ENCODE data around the gene SORL1-AS1.
"Not testable (repeated sequence)": the region's sequence is repeated elsewhere in the genome, so short reads cannot be mapped to it uniquely, and the experiment has no call there.

The SORL1-AS1 gene

GRCh38 chr11:121412000-121412587 is 40.7 kb downstream of the SORL1-AS1 start:
- Histone ChIP-seq H3K4me3 (ENCODE audit: insufficient read depth, low read length) (no peak overlapping the region), H3K9me3 (ENCODE audit: low read depth, low read length) (no peaks in the 10 kb centered on the region), H2AFZ (ENCODE audit: low read length) (no peak overlapping the region), H3K4me2 (ENCODE audit: insufficient read depth, low read length) (no peak overlapping the region), H3K79me2 (ENCODE audit: insufficient read depth, low read length) (no peaks in the 10 kb centered on the region), H3K4me1 (ENCODE audit: insufficient read depth, low read length) (peaks cover 4% of the 10 kb centered on the region), H4K20me1 (ENCODE audit: insufficient read depth, low read length) (no peaks in the 10 kb centered on the region), H3K27ac (ENCODE audit: low read depth, low read length) (no peak overlapping the region), H3K36me3 (ENCODE audit: insufficient read depth, low read length) (no peaks in the 10 kb centered on the region), H3K27me3 (ENCODE audit: insufficient read depth, low read length) (peaks cover 8% of the 10 kb centered on the region)
- no peak for TF ChIP-seq CTCF (IDR thresholded peaks at IDR 0.05; ENCODE audit: extremely low read depth, low read depth, low read length)
- no peak for DNase-seq (ENCODE audit: insufficient read length, low spot score, missing footprints)

GRCh38 chr11:121411330-121411729 is 41.4 kb downstream of the SORL1-AS1 start:
- H3K27ac ChIP-seq (ENCODE audit: low read depth, low read length); H4K20me1 ChIP-seq (ENCODE audit: insufficient read depth, low read length): not testable (repeated sequence)

GRCh38 chr11:121410041-121410440 is 42.7 kb downstream of the SORL1-AS1 start:
- H3K4me2 ChIP-seq (ENCODE audit: insufficient read depth, low read length); H3K4me3 ChIP-seq (ENCODE audit: insufficient read depth, low read length); H3K27ac ChIP-seq (ENCODE audit: low read depth, low read length); H3K27me3 ChIP-seq (ENCODE audit: insufficient read depth, low read length); H3K9me3 ChIP-seq (ENCODE audit: low read depth, low read length); H3K36me3 ChIP-seq (ENCODE audit: insufficient read depth, low read length); H3K79me2 ChIP-seq (ENCODE audit: insufficient read depth, low read length); DNase-seq (ENCODE audit: insufficient read length, low spot score, missing footprints); H4K20me1 ChIP-seq (ENCODE audit: insufficient read depth, low read length); H3K4me1 ChIP-seq (ENCODE audit: insufficient read depth, low read length); H2AFZ ChIP-seq (ENCODE audit: low read length): not testable (repeated sequence)

More at GRCh38 chr11:121411330-121411729, 41.4 kb downstream of the SORL1-AS1 start:
- DNase-seq (ENCODE audit: insufficient read length, low spot score, missing footprints); H3K9me3 ChIP-seq (ENCODE audit: low read depth, low read length); H2AFZ ChIP-seq (ENCODE audit: low read length); H3K4me2 ChIP-seq (ENCODE audit: insufficient read depth, low read length); H3K4me1 ChIP-seq (ENCODE audit: insufficient read depth, low read length); H3K36me3 ChIP-seq (ENCODE audit: insufficient read depth, low read length); H3K27me3 ChIP-seq (ENCODE audit: insufficient read depth, low read length); H3K79me2 ChIP-seq (ENCODE audit: insufficient read depth, low read length); H3K4me3 ChIP-seq (ENCODE audit: insufficient read depth, low read length): not testable (repeated sequence)

GRCh38 chr11:121408830-121409229 is 43.9 kb downstream of the SORL1-AS1 start:
- Histone ChIP-seq H4K20me1 (ENCODE audit: insufficient read depth, low read length) (no peaks in the 10 kb centered on the region), H3K79me2 (ENCODE audit: insufficient read depth, low read length) (no peaks in the 10 kb centered on the region), H3K9me3 (ENCODE audit: low read depth, low read length) (no peaks in the 10 kb centered on the region), H3K4me1 (ENCODE audit: insufficient read depth, low read length) (no peaks in the 10 kb centered on the region), H3K27ac (ENCODE audit: low read depth, low read length) (no peak overlapping the region), H2AFZ (ENCODE audit: low read length) (no peak overlapping the region), H3K36me3 (ENCODE audit: insufficient read depth, low read length) (no peaks in the 10 kb centered on the region), H3K4me2 (ENCODE audit: insufficient read depth, low read length) (no peak overlapping the region), H3K4me3 (ENCODE audit: insufficient read depth, low read length) (no peak overlapping the region), H3K27me3 (ENCODE audit: insufficient read depth, low read length) (peaks cover 3% of the 10 kb centered on the region)
- TF ChIP-seq CTCF (IDR thresholded peaks at IDR 0.05; ENCODE audit: extremely low read depth, low read depth, low read length), result no peak
- no peak for DNase-seq (ENCODE audit: insufficient read length, low spot score, missing footprints)

GRCh38 chr11:121406291-121406690 is 46.5 kb downstream of the SORL1-AS1 start:
- H3K27ac ChIP-seq (ENCODE audit: low read depth, low read length), result no peak overlapping the region
- no peaks in the 10 kb centered on the region for H4K20me1 ChIP-seq (ENCODE audit: insufficient read depth, low read length)
- no peaks in the 10 kb centered on the region for H3K4me1 ChIP-seq (ENCODE audit: insufficient read depth, low read length)
- no peak overlapping the region for H3K4me2 ChIP-seq (ENCODE audit: insufficient read depth, low read length)
- H2AFZ ChIP-seq (ENCODE audit: low read length), result no peak overlapping the region
- H3K9me3 ChIP-seq (ENCODE audit: low read depth, low read length), result no peaks in the 10 kb centered on the region
- no peaks in the 10 kb centered on the region for H3K79me2 ChIP-seq (ENCODE audit: insufficient read depth, low read length)
- H3K36me3 ChIP-seq (ENCODE audit: insufficient read depth, low read length), result no peaks in the 10 kb centered on the region
- no peak for TF ChIP-seq CTCF (IDR thresholded peaks at IDR 0.05; ENCODE audit: extremely low read depth, low read depth, low read length)
- no peak overlapping the region for H3K4me3 ChIP-seq (ENCODE audit: insufficient read depth, low read length)
- H3K27me3 ChIP-seq (ENCODE audit: insufficient read depth, low read length), result peaks cover 3% of the 10 kb centered on the region
- DNase-seq (ENCODE audit: insufficient read length, low spot score, missing footprints), result no peak

Measured in osteoblast (primary cell).